NCI-H2107 treated with DMSO at 0.1 percent for 48 hours (cell line): ENCODE measurements around the gene SCARF2.
"Not testable (repeated sequence)": the region's sequence is repeated elsewhere in the genome, so short reads cannot be mapped to it uniquely, and the experiment has no call there.

Experiments
- DNase-seq: peaks from one replicate; lab custom pipeline; 2025; ENCODE audit not compliant: unreplicated experiment; lab: John Stamatoyannopoulos, UW

Gene SCARF2

DNA sequence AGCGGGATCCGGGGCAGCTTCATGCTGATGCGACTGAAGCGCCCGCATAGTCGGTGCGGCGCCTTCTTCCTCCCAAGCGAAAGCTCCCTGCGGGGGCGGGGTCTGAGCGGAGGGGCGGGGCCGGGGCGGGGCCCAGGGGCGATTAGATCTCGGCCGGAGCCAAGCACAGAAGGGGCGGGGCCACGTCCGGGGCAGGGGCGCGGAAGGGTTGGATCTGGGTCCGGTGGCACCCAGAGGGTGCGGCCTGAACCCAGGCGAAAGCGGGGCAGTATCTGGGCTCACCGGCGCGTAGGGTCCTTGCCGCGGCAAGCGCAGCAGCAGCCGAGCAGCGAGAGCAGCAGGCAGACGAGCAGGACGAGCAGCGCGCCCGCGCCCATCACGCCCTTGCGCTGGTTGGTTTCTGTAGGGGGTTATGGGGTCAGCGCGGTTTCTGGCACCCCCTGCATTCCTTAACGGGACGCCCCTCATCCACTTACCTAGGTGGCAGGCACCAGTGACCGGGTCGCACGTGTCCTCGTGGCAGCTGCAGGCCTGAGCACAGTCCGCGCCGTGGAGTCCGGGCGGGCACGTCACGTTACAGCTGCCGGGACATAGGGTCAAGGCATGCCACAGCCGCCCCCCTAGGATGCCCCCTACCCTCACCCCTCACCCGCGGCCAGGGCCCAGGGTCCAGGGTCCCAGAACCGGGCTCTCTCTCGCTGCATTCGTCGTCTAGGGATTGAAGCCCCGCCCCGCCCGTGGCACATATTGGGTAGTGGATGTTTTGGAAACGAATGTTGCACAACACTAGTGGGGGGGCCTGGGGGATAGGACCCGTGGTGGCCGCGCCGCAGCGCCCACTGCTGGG, 8.1 kb downstream of the SCARF2 start:
- DNase-seq = no peak

DNA sequence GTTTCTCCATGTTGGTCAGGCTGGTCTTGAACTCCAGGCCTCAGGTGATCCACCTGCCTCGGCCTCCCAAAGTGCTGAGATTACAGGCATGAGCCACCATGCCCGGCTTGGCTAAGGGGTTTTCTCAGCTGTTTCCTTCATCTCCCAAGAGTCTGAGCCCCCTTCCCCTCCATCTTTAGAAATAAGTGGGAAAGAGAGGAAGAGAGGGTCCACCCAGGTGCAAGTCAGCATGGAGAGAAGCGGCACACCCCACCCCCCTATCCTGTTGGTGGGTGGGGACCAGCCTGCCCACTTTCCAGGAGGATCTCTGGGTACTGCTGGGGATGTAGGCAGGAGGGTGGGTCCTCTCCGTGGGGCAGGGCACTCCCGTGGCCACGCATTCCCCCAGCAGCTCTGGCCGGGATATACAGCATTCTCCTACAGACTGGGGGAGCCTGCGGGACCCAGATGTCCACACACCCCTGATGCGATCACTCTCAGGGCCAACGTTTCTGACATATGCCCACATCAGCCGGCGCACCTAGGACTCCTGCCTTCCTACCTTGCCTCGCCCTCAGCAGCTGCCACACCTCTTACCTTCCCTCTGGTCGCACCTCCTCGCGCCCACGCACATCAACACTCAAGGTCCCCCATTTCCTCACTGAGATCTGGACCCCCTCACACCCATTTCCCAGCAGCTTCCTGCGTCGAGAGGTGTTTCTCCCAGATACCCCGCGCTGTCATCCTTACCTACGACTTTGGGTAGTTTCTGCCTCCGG, 8.9 kb downstream of the SCARF2 start:
- no peak for DNase-seq

DNA sequence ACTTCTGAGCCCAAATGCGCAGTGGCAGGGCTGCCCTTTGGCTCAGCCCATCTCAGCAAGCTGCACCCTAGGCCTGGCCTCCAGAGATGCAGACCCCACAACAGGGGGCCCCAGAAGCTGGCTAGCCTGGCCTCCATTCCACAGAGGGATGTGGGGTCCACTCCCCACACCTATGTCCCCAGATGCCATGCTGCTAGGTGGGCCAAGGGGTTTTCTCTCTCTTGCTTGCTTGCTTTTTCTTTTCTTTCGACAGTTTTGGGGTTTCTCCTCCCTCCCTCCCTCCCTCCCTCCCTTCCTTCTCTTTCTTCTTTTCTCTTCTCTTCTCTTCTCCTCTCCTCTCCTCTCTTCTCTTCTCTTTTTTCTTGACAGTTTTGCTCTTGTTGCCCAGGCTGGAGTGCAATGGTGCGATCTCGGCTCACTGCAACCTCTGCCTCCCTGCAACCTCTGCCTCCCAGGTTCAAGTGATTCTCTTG, 9.6 kb downstream of the SCARF2 start:
- no peak for DNase-seq

DNA sequence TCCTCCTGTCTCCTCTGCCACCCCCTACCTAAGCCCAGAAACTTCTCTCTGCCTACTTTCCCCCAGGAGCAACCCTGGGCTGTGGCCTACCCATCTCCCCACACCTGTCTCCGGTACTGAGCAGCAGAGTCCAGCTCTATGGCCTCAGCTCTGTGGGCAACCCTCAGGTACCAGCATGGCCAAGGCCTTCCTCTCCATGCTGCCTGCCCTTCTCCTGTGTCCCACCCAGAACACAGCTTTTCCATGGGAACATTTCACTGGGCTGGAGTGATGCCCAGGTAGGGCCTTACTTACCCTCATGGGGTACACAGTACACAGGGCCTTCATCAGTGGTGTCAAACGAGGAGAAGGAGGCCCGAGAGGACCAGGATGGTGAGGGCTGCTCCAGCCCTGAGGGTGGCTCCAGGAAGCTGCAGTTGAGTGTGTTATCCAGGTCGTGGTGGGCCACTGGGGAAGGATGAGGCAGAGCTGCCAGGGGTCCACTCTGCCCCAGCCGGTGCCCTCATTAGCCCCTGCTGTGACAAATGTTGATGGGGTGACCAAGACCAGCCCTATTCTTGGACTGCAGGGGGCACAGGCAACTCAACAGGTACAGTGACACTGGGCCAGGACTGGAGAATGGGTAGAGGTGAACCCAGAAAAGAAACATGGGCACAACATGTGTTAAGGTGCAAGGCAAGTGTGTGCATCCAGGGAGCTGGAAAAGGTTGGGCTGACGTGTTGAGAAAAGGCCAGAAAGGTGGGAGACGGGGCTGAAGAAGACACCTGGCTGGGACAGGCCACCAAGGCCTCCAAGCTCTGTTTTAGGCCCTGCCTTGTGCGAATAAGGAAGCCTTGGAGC, 10.3 kb downstream of the SCARF2 start:
- DNase-seq = no peak

DNA sequence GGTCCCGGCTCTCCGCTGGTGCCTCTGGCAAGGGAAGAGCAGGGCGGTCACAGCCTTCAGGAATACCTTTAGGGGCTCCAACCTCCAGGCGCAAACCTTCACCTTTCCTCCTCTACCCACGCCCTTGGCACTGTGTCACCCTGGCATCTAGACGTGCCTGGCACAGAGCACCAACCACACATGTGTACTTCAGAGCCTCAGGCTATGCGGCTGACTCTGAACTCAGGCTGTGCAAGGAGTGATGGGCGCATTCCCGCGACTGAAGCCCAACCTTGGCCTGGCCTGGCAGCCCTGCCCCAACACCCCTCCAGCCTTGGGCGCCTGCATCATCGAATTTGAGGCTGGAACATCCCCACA, 11.4 kb downstream of the SCARF2 start:
- no peak for DNase-seq

DNA sequence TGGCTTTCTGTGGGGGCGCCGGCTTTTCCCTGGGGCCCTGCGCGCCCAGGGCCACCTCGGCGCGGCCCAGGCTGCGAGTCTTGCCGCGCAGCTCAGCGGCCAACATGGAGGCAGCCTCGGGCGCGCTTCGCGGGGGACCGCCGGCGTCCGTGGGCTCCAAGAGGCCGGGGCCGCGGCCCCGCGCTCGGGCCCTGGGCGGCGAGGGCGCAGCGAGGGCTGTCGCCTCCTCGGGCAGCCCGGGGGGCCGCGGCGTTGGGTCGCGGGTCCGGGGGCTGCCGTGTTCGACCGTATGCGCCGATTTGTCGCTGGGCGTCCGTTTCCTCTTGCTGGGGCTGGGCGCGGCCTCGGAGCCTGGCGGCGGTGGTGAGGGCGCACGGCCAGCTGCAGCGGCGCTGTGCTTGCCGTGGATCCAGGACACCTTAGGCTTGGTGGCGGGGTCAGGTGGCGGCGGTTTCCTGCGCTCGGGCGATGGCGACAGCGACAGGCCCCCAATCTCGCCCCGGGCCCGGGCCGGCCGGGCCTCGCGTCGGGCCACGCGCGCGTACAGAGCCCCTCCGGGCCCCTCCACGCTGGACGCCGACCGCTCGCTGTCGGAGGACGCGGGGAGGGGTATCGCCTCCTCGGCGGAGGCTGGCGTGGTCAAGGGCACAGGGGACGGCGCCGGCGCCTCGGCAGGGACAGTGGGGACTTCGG, 11.9 kb downstream of the SCARF2 start:
- DNase-seq = no peak

DNA sequence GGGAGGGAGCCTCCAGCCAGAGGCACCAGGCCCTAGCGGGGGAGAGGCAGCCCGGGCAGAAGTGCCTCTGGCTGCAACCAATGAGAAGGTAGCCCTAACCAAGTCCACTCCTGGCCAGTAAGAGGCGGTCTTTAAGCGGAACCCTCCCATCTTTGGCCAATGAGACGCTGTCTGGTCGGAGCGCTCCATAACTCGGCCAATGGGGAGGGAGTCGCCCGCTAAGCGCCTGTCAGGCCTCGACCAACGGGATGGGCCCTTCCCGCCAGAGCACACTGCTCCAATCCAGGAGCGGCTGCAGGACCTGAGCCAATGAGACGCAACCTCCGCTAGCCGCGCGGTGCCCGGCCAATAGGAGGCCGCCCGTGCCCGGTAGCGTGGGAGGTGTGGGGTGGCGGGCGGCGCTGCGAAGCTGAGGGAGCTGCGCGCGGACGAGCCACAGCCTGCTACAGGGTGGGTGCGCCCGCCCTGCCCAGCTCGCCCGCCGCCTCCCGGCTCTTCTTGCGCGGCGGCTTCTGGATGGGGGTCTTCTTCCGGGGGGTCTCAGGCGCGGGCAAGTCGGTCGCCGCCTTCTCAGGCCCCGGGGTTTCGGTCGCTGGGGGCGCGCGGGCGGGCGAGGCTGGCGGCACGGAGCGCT, 12.6 kb downstream of the SCARF2 start:
- DNase-seq = no peak

DNA sequence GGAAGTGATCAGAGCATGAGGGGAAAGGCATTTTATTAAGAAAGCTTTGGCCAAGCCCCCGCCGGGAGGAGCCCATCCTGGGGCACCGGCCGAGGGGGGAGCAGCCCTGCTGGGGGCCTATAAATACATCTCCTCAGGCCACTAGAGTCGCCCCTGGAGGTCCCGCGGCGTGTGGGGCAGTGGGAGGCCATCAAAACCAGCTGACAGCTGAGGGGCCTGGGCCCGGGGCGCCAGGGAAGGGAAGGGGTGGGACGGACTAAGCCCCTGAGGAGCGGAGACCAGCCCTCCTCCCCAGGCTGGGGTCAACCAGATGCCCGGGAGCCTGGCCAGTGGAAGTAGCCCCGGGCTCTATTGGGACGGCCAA, 13.1 kb downstream of the SCARF2 start:
- DNase-seq = no peak

DNA sequence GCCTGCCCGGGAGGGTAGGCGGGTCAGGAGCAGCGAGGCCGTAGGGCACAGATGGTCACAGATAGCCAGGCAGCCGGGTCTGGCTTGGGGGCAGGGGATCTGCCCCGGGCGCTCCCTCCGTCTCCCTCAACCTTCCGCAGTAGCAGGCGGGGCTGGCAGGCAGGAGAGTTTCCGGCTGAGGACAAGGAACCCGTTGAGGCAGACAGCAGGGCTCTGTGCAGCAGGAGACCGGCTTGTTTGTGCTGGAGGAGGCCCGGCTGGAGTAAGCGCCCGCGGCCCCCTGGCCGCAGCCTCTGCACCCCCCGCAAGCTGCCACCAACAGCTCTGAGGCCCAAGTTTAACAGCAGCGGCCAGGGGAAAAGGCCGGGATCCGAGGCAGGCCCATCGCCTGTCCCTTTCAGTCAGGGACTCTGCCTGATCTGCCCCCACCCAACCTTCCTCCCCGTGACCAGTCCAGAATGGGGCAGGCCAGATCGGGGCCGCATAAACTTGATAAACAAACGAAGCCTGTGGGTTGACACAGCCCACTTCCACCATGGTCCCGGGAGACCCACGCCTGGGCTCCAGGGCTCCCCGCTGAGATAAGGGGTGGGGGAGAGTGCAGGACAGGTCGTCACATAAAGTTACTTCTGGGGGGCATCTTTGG, 13.6 kb downstream of the SCARF2 start:
- DNase-seq = no peak

DNA sequence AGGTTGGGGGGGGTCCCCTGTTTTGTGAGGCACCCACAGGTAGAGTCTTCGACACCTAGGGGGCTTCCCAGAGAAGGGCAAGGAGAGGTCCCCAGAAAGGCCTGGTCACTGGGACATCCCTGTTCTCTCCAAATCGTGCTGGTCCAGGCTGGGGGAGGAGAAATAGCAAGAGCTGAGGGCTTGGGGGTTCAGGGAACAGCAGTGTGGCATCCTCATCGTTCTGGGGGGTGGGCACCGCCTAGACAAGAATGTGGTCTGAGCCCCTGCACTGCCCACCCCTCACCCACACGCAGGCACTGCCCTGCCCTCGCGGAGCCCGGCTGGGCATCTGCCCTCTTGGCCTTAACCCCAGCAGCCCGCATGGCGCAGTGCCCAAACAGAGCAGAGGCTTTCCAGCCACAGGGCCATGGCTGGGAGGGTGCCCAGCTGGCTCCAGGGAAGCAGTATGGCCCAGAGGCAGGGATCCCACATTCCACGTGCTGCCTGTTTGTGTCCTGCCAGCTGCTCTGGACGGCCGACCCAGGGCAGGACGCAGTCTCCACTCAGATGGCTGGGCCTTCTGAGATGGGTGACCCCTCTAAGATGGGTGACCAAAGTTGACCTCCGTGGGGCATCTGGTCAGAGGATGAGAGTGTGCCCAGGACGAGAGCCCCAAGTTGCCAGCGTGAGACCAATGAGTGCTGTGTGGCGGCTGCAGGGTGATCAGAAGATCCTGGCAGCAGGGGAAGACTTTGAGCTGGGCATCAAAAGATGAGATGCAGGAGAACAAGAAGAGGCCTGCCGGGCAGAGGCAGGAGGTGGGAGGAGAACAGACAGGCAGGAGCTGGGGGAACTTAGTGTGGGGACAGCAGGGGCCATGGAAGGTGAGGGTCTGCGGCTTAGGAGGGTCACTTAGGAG, 14.4 kb downstream of the SCARF2 start:
- DNase-seq = no peak

DNA sequence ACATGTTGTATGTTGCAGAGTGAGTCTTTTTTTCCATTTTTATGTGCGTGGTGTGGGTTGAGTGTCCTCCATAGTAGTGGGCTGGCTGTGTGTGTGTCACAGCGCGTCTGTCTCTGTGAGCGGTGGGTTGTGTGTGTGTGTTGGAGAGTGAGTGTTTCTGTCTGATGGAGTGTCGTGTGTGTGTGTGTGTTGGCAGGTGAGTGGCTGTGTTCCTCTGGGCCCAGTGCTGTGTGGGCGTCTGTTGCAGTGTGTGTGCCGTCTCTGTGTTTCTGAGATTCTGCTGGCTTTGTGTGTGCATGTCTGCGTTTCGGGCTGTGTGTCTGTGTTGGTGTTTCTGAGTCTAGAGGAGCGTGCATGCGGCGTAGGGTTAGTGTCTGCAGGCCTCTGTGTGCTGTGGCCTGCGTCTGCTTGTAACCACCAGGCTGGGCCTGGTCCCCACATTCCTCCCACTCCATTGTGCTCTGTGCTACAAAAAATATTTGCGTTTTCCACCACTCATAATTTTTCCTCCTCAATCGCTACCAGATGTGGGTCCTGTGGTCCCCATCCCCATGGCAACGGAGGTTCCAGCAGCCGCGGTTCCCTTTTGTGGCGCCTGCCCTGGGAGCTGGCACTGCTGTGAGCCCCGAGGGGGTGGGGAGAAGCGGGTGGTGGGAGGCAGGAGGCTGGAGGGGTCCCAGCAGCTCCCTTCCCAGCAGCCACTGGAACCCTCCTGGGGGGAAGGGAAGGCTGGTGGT, 15.2 kb downstream of the SCARF2 start:
- no peak for DNase-seq

DNA sequence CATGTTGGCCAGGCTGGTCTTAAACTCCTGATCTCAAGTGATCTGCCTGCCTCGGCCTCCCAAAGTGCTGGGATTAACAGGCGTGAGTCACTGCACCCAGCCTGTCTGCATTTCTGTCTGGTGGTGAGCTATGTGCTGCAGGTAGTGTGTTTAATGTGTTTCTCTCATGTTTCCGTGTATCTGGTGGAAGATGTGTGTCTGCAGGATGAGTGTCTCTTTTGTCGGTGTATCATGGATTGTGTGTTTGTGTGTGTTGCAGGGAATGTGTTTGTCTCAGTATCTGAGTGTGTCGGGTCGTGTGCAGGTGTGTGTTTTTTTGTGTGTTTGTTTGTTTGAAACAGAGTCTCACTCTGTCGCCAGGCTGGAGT, 16.1 kb downstream of the SCARF2 start:
- no peak for DNase-seq

DNA sequence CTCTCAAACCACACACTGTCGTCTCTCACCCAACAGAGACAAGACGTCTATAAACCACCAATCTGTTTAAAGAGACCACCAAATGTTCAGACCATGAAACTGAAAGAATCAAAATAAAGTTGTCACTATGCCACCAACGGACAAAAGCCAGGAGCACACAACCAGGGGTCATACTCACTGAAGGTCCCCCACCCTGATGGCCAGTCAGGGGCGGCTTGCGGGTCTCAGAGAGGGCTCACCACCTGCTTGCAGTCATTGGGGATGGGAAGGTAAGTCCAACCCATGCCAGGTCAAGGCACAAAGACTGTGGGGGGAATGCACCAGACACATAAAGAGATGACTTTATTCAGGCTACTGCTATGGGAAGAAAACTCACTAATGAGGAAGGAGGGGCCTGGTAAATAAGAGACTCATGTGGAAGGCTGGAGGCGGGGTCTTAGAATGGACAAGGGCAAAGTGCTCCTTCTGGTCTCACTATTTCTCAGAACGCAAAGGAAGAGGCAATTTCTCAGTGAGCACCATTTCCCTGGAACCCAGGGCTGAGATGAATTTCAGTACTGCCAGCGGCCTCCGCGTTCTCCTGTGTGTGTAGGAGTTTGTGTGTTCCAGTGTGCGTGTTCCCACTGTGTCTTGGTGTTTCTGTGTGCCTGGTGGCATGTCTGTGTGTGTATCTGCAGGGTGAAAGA, 17.3 kb downstream of the SCARF2 start:
- no peak for DNase-seq

DNA sequence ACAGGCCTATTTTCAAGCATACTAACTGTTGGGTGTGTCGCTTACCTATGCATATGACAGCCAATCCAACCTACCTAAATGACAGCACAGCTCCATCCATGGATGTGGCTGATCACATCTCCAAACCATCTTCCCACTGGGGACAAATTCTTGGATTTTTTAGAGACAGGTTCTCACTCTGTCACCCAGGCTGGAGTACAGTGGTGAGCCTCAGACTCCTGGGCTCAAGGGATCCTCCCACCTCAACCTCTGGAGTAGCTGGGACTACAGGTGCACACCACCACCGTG, 18.0 kb downstream of the SCARF2 start:
- DNase-seq = no peak

DNA sequence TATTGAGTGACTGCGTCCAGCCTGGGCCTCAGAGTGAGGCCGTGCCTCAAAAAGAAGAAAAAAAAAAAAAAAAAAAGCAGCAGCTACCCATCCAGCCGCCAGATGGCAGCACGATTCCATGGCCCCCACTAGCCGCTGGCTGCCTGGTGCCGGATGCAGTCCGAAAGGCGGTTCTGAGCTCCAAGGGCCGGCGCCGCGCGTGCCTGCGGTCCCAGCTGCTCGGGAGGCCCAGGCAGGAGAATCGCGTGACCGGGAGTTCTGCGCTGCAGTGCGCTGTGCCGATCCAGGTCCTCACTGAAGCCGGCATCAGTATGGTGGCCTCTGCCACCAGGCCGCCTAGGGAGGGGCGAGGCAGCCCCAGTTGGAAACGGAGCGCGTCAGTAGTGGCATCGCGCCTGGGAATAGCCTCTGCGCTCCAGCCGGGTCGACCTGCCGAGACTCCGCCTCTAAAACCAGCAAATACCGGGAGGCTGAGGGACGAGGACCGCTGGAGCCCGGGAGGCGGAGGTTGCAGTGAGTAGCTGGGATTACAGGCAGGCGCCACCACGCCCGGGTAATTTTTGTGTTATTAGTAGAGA, 19.3 kb downstream of the SCARF2 start:
- DNase-seq = no peak

DNA sequence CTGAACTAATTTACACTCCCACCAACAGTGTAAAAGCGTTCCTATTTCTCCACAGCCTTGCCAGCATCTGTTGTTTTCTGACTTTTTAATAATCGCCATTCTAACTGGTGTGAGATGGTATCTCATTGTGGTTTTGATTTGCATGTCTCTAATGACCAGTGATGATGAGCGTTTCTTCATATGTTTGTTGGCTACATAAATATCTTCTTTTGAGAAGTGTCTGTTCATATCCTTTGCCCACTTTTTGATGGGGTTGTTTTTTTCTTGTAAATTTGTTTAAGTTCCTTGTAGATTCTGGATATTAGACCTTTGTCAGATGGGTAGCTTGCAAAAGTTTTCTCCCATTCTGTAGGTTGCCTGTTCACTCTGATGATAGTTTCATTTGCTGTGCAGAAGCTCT, 21.9 kb downstream of the SCARF2 start:
- not testable (repeated sequence) for DNase-seq

DNA sequence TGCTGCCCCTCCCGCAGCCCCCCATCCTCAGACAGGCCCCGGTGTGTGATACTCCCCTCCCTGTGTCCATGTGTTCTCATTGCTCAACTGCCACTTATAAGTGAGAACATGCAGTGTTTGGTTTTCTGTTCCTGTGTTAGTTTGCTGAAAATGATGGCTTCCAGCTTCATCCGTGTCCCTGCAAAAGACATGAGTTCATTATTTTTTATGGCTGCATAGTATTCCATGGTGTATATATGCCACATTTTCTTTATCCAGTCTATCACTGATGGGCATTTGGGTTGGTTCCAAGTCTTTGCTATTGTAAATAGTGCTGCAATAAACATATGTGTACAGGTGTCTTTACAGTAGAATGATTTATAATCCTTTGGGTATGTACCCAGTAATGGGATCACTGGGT, 22.4 kb downstream of the SCARF2 start:
- not testable (repeated sequence) for DNase-seq

DNA sequence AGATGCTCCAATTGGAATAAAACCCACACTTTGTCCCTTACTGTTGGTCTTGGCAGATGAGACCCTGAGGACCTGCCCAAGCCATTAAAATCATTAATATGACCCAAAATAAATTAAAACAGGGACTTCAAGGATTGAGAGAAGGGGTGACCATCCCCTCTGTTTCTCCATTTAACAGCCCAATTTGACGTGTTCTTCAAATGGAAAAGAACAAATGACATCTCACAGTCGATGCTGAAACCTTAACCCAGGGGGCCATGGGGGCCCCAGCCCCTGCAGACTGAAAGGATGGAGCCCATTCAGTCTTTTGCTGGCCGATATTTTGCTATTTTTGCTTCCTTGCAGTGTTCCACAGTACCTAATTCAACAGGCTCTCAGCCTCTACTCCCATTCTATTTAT, 23.2 kb downstream of the SCARF2 start:
- no peak for DNase-seq
